Stimulated activated CD8-positive, alpha-beta memory T cell treated with anti-CD3 and anti-CD28 coated beads, Interleukin-12 subunit alpha, Interleukin-12 subunit beta, amount 100 ng/mL, for 24 hours (primary cell): ENCODE data around the gene RNF44.
"Not testable (repeated sequence)": the region's sequence is repeated elsewhere in the genome, so short reads cannot be mapped to it uniquely, and the experiment has no call there.

ENCODE experiments used
- DNase-seq: peaks from one replicate; pipeline ENCODE4 v3.0.0-alpha.2; 2020; ENCODE audit errors: extremely low read depth

Gene RNF44

DNA sequence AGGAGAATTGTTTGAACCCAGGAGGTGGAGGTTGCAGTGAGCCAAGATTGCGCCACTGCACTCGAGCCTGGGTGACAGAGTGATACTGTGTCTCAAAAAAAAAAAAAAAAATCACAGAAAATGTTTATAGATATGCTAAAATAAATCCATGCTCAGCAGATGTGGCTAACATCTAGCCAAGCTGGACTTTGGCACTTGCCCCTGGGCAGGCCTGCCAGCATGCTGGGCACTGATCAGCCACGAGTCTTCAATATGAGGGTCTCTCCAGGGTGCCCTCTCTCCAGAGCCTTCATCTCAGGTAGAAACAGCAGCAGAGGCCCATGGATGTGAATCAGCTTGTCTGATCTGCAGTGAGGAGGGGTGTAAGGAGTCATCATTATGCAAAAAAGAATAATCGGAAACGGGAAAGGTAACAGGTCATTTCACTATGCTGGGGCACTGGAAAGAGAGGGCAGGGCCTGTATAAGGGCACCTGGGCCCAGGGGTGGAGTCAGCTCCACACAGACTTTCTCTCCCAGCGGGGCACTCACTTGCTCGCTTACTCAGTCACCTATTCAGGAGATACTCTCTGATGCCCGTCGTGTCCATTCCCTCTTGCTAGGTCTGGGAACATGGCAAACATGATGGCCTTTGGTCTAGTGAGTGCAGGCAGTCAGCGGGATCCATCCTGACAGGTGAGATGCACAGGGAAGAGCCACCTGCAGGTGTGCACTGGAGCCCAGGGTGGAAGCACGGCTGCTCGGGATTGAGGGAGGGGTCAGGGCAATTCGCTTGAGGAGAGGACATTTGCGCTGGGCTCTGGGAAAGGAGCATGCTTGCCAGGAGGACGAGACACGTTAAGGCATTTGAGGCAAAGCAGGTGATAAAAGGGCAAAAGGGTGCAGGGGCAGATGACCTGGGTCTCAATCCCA is 17.1 kb downstream of the RNF44 start:
- no peak for DNase-seq

DNA sequence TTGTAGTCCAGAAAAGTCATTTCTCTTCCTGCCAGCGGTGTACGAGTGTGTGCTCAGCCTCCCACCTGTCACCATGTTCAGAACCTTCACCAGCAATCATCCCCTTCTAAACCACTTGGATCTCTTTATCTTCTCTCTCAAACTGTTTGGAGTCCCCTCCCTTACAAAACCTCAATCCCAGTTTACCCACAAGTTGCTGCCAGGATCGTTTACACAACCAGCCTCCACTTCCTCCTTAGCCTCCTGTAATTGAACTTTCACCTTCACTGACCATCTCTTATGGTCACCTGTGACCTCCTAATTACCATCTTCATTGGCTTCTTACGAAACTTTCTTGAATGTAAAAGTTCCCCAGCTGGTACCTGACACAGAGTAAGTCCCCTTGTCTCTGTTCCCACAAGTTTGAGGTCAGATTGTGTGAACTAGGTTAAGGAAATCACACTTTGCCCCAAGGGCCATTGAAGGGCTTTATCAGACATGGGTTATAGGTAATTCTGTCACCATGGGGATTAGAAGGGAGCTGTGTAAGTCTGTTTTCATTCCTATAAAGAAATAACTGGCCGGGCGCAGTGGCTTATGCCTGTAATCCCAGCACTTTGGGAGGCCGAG is 20.0 kb downstream of the RNF44 start:
- DNase-seq, result no peak

DNA sequence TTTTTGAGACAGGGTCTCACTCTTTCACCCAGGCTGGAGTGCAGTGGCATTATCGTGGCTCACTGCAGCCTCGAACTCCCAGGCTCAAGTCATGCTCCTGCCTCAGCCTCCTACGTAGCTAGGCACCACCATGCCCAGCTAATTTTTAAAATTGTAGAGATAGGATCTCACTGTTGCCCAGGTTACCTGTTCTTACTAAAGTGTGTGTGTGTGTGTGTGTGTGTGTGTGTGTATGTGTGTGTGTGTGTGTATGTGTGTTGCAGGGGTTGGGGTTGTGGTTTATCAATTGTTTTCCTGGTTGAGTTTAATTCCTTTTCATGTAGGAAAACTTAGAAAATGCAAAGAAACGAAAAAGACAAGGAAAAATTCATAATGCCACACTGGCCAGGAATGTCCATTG is 21.8 kb downstream of the RNF44 start:
- no peak for DNase-seq

DNA sequence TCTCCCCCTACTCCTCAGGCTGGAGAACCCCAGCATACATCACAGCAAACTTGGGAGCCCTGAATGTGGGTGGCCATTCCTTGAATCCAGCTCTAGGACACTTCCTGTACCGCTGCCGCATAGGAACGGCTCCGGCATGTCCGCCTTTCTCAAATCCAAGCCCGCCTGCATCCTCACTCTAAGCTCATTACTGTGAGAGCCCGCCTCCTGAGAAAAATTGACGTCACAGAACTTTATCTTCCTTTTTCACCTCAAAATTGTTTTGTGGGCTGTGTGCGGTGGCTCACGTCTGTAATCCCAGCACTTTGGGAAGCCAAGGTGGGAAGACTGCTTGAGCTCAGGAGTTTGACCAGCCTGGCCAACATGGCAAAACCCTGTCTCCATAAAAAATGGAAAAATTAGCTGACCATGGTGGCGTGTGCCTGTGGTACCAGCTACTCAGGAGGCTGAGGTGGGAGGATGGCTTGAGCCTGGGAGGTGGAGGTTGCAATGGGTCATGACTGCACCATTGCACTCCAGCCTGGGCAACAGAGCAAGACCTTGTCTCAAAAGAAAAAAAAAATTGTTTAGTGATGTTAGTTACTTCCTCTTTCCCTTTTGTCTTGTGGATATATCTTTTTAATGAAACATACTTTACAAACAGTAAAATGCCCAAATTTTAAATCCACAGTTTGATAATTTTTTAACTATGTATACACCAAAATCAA is 22.8 kb downstream of the RNF44 start:
- no peak for DNase-seq

DNA sequence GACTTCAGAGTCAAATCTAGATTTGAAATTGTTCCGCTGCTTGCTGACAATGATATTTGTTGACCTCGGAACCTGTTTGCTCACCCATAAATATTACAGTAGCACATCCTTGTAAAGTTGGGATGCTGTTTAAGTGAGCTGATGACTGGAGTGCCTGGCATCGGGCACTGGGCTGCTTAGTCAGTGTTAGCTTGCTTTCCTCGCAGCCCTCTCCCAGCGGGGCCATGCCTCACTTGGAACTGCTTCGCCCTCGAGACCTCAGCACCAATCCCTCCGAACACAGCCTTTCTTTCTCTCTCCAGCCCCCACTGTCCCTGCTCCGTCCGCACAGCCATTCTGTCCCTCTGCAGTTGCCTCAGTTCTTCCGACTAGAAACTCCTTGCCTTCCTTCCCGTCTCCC is 23.4 kb downstream of the RNF44 start:
- no peak for DNase-seq

DNA sequence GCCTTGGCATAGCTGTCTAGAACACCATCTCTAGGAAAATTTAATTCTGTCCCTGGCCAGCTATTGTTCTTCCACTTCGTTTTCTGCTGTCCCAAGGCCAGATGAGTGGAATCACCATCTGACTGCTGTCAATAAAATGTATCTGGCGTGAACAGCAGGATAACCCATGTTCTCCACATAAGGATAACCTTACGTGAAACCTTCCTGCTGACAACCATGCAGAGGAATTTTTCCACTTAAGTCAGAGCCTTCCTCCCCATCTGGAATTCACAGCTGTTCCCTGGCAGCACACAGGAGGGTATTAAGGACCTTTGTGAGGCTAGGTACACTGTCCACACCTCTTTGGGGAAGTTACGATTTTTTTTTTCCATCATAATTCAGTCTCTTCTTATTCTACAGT is 28.6 kb downstream of the RNF44 start:
- DNase-seq, result no peak

DNA sequence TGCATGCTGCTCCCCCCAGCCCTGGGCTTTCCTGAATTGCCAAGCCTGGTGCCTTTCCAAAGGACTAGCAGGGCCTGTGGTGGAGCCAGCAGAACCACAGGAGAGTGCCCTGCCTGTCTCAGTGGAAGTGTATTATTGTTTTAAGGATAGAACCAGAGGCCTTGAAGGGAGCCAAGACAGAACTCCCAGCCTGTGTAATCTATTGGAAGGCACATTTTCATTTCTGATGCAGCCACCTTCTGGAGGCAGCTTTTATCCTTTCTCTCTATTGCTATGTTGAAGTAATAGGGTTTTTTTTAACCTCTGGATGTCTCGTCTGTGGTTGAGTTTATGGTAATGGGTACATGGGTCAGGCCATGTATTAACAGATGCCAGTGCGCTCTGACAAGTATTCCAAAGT is 29.3 kb downstream of the RNF44 start:
- no peak for DNase-seq

DNA sequence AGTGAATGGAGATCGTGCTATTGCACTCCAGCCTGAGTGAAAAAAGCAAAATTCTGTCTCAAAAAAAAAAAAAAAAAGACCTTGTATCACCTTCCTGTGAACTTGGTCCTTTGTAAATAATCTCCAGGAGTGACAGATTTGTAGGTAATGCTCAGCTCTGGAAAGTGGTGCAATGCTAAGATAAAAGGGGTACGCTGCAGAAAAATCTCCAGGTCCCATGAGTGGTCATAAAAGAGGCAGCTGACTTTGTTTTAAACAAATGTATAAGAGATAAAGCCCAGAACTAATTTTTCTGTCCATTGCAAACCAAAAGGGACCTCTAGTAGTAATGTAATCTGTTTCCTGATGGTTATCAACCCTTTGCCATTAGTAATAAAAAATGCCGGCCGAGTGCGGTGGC is 33.7 kb downstream of the RNF44 start:
- no peak for DNase-seq

DNA sequence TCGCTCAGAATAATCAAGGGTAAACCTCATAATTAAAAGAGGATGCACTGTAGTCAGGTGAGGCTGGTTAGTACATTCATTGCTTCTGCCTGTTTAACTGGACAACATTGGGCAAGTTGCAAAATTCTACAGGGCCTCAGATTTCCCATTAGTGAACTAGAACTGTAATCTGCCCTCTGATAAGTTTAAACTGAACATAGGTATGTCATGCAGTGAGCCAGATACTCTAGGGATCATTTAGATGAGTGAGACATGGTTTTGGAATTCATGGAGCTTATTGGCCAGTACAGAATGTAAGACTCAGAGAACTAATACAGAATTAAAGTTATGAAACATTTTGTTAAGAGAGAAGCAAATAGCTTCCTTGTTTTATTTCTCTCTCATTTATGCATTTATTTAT is 35.9 kb downstream of the RNF44 start:
- no peak for DNase-seq

DNA sequence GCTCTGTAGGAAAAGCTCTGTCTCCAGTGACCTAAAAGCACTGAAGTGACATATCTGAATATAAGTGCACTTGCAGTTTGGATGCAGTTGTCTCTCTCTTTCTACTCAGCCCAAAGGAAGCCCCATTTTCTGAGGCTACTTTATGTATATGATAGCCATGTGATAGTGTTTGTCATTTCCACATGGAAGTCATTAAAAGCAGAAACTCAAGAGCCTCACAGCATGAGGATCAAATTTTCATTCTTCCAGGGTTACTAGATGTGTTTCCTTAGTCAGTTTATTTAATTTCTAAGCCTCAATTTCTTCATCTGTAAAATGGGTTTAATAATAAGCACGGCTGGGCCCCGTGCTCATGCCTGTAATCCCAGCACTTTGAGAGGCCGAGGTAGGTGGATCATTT is 36.7 kb downstream of the RNF44 start:
- no peak for DNase-seq

DNA sequence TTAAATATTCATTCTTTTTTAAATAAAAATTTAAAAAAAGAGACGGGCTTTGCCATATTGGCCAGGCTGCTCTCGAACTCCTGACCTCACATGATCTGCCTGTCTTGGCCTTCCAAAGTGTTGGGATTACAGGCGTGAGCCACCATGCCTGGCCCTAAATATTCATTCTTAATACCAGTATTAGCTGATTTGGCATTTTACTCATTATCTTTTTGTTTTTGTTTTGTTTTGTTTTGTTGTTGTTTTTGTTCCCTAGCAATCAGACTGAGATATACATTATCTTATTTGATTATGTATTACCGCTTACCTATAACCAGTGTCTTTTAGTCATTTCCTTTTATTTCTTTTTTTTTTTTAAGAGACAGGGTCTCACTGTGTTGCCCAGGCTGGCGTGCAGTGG is 37.9 kb downstream of the RNF44 start:
- DNase-seq, result no peak

DNA sequence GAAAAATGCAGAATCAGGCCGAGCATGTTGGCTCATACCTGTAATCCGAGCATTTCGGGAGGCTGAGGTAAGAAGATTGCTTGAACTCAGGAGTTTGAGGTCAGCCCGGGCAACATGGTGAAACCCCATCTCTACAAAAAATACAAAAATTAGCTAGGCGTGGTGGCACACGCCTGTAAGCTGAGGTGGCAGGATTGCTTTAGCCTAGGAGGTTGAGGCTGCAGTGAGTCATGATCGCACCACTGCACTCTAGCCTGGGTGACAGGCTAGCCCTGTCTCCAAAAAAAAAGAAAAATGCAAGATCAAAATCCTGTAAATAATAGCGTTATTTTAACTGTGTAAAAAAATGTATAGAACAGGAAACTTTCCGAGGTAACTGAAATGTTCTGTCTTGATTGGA is 39.4 kb downstream of the RNF44 start:
- DNase-seq, result no peak

DNA sequence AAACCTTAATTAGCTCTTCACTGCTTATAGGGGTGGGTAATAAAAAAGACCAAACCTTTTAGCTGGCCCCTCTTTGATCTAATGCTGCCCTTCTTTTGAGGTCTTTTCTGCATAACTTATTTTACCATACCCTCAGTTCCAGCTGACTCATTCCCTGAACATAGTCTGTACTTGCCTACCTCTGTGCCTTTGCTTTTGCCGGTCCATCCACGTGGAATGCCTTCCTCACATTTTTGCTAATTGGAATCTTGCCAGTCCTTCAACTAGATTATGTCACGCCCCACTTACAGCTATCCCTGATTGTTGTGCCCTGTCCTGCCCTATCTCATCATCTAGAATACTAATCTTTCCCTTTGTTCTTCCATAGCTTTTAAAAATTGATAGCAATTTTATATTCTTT is 44.8 kb downstream of the RNF44 start:
- DNase-seq, result no peak

DNA sequence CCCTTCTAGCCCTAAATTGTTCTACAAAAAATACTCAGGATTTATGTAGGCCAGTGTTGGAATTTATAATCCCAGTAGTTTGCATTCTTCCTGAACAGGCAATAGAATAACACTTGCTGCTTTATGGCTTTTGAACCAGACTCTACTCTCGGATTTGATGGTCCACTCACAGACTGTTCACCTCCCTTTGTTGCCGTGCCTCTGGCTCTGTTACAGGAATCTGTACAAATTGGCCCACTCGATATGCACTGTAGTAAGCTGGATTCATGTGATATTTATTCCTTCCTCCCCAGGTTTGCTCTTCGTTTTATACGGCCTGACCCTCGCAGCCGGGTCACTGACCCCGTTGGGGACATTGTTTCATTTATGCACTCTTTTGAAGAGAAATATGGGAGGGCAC is 45.3 kb downstream of the RNF44 start:
- no peak for DNase-seq

DNA sequence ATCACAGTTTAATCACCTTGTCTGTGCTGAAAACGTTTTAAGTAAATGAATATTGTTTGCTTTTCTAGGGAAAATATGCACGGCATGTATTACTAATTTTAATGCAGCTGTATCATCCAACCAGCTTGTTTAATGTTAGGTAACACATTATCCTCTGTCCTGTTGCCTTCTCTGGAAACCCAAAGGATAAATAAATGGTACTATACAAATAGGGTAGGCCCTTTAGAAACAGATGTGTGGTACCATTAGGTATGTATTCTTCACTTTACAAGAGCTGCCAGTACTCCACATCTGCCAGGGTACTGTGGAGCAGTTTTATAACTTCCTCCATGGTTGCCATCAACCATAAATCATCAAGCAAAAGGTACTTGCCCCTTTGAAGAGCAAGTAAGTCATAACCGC is 46.1 kb downstream of the RNF44 start:
- DNase-seq, result no peak

DNA sequence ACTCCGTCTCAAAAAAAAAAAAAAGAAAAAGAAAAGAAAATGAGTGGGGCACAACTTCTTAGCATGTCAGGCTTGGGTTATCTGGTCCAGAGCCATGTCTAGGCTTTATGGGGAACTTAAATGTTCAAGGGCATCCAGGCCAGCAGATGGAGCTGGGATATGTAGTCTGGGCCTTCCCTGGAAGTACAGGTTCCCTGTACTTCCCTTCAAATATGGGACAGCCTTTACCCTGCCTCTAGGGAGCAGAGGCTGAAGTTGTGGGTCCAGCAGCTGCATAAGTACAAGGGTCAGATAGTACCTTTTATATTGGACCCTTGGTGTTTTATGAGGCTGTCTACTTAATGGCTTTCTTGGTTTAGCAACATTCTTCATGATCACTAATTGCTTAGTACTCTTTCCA is 46.9 kb downstream of the RNF44 start:
- no peak for DNase-seq

DNA sequence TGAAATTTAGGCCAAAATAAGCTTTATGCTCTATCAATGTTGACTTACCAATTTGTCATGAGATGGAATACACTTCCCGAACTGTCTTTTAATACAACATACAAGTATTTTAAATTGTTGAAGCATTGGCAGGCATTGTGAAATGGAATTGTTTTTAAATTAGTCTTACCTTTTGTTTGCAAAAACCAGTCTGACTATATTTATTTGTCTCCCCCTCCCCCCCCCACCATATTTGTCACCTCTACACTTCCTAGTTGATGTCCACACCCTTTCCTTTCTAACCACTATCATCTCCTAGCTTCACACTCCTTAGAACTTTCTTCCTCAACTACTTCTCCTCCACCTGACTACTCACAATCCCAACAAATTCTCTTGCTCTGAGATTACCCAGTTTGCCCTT is 48.1 kb downstream of the RNF44 start:
- DNase-seq, result no peak

DNA sequence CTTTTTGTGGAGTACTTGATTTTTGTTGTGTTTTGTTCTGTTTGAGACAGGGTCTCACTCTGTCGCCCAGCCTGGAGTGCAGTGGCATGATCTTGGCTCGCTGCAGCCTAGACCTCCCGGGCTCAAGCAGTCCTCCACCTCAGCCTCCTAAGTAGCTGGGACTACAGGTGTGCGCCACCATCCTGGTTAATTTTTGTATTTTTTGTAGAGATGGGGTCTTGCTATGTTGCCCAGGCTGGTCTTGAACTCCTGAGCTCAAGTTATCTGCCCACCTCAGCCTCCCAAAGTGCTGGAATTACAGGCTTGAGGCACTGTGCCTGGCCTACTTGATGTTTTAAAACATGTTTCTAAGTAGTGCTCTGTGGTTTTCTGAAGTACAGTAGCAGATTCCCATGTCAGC is 50.0 kb downstream of the RNF44 start:
- not testable (repeated sequence) for DNase-seq

DNA sequence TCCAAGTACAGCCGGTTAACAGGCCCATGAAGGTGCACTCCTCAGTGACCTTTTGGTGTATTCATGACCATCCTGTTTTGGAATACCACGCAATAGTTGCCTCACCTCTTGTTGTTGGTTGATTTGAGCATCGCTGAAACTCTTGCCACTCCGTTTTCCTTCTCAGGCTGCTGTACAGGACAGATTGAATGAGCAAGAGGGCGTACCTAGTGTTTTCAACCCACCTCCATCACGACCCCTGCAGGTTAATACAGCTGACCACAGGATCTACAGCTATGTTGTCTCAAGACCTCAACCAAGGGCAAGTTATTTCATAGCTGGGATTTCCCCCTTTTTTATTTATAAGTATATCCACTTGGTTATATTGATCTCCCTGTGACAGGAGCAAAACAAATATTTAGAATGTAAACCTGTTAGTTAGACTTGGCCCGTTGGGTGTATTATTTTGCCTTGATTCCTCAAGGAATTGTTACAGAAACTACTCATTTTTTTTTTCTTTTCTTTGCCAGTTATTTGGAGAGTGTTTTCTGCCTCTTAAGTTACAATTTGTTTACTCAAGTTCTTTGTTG is 50.9 kb downstream of the RNF44 start:
- no peak for DNase-seq

DNA sequence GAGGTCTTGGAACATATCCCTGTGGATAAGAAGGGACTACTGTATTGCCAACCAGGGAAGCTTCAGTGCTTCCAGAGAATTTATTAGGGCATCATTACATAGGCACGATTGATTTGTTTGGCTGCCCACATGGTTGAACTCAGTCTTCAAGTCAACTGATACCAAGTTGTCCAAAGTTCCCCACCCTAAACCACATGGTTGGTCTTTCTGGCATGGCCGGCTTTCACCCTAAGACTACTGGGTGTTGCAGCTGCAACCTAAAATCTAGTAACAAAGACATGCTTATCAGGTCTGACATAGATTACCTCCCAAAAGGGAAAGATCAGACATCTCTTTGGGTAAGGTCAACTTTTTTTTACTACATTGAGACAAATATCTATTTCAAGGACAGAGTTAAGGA is 52.0 kb downstream of the RNF44 start:
- no peak for DNase-seq

DNA sequence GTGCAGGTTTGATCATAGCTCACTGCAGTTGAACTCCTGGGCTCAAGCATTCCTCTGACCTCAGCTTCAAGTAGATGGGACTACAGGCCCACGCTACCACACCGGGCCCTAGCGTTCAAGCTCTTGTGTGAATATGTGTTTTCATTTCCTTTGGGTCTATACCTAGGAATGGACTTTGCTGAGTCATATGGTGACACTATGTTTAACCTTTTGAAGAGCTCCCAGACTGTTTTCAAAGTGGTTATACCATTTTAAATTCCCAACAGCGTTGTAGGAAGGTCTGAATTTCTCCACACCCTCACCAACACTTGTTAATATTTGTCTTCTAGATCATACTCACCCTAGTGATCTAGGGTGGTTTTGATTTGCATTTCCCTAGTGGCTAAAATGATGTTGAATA is 55.5 kb downstream of the RNF44 start:
- DNase-seq, result no peak
